Pulmonary artery endothelial cell (primary cell): ENCODE measurements around the gene IFITM5. TPM values are rescaled to one million over a fixed set of nuclear protein-coding genes. Genes with fewer than 3 reads are reported as not detected.
"Not testable (repeated sequence)": the region's sequence is repeated elsewhere in the genome, so short reads cannot be mapped to it uniquely, and the experiment has no call there.

Source experiments
- DNase-seq: peaks from one replicate; pipeline ENCODE4 v3.0.0-alpha.2; 2011; ENCODE audit warnings: low read depth, low spot score
- total RNA-seq: library from RNA; depleted of rRNA; stranded (reverse); fragments of >200 nt; gene quantifications from 2 replicates; pipeline ENCODE4 v1.2.3, GENCODE V29; 2014

IFITM5 gene
- total RNA-seq: not detected in 2 replicates

DNA sequence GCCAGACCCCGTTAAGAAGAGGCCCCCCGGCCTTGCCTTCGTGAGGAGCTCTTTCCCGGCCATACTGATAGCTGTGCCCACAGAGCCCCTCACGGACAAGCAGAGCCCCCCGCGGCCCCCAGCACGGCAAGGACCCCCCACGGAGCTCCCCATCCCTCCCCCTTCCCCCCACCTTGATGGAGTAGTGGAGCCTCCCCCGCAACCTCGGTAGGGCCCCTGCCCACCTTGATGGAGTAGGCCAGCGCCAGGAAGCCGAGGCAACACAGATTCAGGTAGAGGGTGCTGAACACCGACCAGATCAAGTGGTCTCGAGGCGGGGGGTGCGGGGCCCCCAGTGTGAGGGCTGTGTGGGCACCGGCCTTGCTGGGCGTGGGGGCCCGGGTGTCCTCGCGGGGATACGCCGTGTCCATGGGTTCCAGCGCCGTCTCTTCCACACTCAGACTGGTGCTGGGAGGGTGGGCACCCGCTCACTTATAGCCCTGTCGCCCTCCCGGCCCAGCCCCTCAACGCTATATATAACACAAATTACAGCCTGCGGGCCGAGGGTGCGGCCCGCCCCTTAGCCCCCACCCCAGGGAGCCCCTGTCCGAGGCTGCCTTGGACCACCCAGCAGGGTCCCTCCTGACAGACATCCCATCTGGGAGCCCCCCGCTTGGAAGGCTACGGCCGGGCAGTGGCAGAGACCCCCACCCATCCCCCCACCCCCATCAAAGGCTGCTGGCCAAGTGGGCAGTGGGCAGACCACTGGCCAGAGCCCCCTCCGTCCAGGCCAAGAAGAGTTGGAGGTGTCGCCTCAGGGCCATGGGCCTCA is at the start of gene IFITM5:
IFITM5 (minus strand) TSS at position 446 of the 811 bp plus-strand sequence; CDS start at position 410, 36 bp downstream.
- no peak for DNase-seq

DNA sequence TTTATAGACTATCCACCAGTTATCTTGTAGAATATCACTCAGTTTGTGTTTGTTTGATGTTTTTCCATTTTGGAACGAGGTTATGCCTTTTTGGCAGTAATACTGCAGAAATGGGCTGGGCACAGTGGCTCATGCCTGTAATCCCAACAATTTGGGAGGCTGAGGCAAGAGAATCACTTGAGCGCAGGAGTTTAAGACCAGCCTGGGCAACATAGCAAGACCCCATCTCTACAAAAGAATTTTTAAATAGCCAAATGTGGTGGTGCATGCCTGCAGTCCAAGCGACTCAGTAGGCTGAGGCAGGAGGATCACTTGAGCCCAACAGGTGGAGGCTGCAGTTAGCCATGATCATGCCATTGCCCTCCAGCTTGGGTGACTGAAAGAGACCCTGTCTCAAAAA is 47.2 kb upstream of the IFITM5 start:
- DNase-seq: no peak

DNA sequence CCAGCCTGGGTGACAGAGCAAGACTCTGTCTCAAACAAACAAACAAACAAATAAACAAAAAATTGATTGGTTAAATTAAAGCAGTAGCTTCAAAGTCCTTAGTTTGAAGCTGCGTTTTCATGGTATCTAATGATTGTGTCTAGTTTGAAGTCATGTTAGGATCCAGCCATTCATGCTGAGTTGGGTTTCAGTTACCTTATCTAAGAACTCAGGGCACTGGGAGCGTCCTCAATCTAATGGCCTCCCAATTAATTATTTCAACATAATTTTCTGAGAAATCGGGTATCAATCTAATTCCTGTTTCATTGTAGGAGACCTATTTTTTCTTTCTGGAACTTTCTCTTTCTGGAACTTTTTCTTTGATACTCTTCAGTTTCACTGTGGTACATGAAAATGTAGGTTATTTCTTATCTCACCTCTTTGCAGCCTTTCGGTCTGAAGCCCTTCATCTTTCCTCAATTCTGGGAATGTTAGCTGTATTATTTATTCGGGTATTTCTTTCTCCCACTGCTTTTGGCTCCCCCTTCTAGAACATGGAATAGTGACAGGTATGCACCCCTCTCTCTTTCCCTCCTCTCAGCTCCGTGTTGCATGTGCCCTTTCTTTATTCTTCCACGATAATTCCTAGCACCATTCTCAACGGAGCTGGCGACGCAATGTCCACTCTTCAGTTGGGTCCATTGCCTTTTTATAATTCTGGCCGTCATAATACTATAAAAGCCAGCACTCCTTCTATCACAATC is 45.7 kb upstream of the IFITM5 start:
- no peak for DNase-seq

DNA sequence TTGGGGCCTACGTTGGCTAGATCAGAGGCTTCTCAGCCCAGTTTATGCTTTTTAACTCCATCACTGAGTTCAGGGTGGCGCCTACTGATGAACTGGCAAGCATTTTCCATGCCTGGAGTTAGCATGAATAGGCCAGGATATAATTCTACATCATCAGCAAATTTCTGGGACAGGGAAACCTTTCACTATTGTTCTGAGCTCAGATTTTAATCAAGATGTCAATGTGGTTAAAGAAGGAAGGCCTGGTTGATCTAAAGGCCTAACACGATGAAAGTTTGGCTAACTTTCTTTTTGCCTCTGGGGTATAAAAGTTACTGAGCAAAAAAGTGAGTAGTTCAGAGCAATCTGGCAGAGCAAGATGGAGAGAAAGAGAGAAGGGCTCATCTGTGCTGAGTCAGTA is 43.0 kb upstream of the IFITM5 start:
- DNase-seq: no peak

DNA sequence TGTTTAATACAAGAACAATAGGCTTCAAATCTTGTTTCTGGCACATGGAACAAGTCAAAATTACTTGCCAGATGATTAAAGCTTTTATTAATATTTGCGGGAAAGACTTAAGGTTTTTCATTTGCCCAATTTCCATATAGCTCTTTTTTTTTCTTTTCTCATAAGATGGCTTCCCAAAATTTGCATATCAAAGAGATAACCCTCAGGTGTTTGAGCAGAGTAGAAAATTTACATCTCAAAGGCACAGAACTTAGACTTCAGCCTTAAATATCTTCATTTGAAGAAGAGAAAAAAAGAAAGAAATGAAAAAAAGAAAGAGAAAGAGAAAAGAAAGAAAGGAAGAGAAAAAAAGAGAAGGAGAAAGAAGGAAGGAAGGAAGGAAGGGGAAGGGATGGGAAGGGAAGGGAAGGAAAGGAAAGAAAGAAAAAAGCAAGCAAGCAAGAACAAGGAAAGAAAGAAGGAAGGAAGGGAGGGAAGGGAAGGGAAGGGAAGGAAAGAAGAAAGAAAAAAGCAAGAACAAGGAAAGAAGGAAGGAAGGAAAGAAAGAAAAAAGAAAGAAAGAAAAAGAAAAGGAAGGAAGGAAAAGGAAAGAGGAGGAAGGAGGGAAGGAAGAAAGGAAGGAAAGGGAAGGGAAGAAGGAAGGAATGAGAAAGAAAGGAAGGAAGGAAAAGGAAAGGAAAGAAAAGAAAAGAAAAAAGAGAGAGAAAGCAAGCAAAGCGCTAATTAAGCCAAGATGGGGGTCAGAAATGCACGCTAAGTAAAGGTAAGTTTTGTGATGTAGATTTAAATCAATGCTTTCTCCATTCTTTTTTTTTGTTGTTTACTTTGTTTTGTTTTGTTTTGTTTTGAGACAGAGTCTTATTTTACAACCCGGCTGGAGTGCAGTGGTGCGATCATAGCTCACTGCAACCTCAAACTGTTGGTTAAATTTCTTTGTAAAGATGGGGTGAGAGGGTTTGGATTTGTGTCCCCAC is 41.5 kb upstream of the IFITM5 start:
- no peak for DNase-seq

DNA sequence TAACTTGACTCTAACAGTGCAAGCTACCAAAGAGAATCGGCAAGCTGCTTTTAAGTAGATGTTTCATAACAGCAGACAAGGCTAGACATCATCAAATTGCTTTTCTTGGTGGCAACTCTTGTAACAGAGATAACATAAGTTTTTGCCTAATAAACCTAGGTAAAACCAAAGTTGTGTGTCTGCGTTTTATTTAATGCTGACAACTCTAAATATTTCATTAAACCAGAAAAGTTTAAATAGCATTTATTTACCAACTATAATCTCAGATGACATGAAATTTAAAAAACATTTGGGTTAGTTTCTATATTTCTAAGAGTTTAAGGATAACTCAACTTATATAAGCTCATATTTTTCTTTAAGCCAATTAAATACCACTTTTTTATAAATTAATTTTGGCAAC is 40.6 kb upstream of the IFITM5 start:
- no peak for DNase-seq

DNA sequence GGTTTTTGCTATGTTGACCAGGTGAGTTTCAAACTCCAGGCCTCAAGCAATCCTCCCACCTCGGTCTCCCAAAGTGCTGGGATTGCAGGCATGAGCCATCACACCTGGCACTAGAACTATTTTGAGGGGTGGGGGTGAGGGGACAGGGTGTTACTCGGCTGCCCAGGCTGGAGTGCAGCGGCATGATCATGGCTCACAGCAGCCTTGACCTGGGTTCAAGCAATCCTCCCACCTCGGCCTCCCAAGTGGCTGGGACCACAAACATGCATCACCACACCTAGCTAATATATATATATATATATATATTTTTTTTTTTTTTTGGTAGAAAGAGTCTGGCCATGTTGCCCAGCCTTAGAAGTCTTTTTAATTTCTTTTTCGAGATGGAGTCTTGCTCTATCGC is 38.4 kb upstream of the IFITM5 start:
- no peak for DNase-seq

DNA sequence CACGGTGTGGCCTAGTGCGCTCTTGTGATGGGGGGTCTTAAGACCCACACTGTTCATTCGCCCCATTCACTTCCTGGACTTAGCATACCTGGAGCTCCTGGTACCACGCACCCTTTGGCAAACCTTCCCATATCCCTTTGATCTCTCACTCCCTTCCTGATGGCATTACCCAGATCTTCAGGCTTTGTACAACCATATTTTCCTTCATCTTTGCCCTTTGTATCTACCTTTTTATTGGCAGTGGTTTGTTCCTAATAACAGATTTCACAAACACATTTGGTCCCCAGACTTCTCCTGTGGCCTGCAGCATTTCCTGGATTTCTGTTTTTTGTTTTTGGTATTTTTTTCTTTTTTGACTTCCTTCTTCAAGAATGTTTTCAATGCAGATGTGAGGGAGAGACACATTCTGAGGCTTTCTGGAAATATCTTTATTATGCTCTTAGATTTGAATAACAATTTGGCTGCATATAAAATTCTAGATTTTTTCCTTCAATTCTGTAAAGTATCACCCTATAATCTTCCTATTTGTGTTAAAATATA is 37.4 kb upstream of the IFITM5 start:
- no peak for DNase-seq

DNA sequence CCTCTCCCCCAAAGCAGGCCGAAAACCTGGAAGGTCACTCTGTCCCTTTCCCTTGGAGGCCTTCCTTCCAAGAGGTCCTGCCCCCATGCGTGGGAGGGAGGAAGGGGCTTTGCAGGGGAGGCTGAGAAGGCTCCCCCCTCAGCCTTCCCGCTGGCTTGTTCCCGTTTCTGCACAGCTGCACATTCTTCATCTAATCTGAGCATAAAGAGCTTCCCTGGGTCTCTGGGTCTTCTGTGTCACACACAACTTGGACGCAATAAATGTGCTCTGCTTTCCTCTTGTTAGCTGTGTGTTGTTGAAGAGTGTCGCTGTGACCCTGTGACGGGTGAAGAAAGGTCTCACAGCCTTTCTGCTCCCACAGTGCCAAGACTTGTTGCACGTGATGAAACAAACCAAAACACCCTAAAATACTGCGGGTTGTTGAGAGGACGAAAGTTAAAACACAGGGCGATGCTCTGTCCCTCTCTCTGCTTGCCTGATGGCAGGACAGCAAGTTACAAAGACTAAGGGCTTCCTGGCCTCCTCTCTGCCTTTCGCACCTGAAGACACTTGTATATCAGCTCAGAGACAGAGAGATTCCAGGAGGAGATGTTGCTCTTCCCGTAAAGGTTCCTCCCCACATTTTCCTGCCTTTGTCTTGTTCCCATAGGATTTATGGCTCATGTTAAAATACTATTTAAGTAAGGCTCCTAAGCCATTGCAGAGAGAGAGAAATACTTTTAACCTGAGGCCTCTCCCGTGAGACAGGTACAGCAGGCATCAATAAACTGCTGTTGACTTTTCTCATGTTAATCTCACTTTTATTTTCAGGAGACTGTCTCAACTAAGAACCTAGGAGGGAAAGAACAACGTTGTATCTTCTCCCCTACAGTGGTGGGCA is 36.7 kb upstream of the IFITM5 start:
- DNase-seq: no peak

DNA sequence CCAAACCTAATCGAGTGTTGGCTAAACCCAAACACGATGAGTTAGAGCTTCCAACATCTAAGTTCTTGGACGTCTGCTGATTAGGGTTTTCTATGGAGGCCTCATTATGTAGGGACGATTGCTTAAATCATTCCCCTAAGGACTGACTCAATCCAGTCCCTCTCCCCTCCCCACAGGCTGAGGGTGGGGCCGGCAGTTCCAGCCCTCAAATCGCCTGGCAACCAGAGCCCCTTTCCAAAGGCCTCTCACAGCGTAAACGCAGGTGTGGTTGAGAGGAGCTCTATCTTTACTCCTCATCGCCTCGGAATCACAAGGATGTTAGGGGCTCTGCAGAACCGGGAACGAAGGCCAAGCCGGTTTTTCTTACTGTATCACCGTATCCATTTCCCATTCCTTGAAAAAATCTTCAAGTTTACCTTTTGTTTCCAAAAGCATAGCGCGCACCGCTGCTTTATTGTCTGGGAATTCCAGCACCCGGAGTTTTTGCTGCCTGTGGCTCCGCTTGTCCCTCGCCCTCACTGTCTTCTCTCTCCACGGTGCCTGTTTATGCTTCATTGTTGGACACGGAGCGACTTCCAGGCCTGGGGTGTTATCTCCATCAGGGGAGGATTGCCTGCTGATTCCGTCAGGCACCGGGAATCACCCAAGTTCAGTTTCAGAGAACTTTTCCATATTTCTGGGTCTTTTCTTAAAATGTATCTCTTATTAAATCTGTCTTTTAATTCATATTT is 35.1 kb upstream of the IFITM5 start:
- DNase-seq: no peak

DNA sequence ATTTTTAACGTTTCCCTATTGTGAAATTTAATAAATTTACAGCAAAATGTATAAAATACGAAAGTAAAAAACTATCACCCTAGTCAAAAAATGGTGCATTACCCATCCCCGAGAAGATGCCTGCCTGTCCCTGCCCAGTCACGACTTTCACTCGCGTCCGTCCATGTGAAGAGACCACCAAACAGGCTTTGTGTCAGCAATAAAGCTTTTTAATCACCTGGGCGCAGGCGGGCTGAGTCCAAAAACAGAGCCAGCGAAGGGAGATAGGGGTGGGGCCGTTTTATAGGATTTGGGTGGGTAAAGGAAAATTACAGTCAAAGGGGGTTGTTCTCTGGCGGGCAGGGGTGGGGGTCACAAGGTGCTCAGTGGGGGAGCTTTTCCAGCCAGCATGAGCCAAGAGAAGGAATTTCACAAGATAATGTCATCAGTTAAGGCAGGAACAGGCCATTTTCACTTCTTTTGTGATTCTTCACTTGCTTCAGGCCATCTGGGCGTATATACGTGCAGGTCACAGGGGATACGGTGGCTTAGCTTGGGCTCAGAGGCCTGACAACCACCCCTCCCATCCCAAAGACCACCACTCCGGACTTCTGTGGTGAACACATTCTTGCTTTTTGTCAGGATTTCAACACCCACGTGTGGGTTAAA is 34.4 kb upstream of the IFITM5 start:
- DNase-seq: not testable (repeated sequence)

DNA sequence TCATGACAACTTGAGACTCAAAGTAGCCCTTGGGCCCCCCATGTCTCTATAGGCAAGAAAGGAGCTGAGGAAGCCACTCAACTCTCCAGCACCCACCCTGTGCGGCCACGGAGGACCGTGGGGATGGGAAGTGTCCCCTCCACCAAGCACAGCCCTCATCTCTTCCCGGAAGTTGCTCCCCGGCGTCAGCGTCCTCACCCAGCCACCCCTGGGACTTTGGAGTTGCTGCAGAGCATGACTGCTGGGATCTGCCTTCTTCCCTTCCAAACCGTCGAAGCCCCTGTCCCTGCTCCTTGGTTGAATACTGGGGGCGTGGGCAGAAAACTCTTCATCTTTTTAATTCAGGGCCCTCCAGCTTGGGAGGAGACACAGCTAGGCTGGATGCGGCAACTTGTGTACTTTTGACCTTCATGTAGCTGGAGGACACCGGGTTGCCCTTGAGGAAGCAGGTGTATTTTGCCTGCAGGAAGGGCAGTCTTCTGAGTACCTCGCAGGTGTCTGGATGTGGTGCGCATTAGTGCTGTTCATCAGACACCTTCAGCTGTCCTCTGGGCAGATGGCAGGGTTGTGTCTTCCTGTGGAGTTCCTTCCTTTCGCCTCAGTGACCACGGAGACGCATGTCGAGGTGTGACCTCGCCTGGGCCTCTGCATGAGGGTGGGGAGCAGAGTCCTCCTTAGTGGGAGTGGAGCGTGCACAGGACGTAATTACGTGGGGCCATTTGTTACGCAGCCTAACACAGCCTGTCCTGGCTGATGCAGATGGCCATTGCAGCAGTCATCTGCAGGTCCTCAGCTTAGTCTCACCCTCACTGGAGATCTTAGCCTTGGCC is 33.5 kb upstream of the IFITM5 start:
- no peak for DNase-seq

DNA sequence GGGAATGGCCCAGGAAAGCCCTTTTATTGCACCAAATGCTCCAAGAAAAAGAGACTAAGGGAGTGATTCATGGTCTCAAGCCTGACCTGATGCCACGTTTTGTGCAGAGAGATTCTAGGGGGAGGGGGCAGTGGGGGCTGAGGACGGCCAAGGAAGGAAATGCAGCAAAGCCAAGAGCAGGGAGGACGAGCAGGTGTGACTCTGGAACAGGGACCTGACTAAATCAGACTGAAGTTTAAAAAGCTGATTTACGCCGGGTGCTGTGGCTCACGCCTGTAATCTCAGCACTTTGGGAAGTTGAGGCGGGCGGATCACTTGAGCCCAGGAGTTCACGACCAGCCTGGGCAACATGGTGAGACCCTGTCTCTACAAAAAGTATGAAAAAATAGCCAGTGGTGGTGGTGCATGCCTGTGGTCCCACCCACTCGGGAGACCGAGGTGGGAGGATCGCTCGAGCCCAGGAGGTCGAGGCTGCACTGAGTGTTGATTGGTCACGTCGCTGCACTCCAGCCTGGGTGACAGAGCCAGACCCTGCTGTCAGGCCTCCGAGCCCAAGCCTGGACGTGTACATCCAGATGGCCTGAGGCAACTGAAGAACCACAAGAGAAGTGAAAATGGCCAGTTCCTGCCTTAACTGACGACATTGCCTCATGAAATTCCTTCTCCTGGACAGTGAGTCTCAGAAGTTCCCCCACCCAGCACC is 32.2 kb upstream of the IFITM5 start:
- DNase-seq: no peak

DNA sequence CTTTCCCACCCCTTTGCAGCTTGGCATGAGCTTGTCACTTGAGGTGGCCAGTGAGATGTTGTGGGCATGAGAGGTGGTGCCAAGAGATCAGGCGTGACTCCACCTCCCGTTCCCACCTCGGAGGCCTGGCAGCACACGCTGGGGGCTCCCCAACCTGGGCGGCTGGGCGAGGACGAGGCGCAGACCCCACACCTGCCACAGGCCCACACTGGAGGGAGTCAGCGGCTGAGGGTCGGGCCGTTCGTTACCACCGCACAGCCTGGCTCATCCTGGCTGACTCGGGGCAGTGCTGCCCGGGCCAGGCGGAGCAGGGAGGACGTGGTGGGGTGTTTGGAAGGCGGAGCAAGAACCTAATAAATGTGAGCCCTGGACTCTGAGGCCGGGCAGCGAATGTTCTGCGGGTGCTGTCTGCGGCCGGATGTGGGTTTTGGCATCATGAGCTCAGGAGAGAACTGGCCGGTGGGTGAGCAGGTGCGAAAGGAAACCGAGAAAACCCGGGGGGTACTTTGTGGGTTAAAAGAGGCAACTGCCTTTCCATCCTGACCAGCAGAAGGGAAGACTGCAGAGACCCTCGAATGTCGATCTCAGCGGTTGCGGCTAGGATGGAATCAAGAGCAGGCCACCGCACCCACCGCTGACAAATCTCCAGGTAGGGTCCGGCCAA is 31.5 kb upstream of the IFITM5 start:
- DNase-seq: no peak

DNA sequence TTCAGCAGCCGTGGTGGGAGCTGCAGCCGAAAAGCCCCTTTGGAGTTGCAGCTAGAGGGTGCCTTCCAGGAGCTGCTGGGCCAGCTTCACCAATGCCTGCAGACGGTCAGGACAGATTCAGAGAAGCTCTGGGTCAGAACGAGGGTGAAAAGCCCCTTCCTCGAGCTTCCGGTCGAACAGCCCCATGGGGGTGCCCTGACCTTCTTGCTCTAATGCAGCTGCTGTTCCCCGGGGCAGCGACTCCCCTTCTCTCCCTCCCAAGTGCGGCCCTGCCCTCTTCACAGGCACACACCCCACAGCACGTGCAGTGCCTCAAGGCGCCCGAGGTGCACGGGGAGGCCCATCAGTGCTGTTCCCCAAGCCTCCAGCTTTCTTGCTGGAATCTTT is 31.0 kb upstream of the IFITM5 start:
- no peak for DNase-seq

DNA sequence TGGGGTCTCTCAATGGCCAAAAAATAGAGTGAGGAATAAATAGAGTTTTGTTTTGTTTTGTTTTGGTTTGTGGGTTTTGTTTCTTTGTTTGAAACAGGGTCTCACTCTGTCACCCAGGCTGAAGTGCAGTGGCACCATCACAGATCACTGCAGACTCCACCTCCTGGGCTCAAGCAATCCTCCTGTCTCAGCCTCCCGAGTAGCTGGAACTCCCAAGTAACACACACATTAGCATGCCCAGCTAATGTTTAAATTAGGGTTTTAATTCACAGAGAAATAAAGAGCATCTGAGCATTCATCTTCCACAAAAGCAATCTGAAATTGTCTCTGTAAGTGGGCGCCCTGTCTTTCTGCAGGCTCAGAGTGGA is 30.5 kb upstream of the IFITM5 start:
- no peak for DNase-seq

DNA sequence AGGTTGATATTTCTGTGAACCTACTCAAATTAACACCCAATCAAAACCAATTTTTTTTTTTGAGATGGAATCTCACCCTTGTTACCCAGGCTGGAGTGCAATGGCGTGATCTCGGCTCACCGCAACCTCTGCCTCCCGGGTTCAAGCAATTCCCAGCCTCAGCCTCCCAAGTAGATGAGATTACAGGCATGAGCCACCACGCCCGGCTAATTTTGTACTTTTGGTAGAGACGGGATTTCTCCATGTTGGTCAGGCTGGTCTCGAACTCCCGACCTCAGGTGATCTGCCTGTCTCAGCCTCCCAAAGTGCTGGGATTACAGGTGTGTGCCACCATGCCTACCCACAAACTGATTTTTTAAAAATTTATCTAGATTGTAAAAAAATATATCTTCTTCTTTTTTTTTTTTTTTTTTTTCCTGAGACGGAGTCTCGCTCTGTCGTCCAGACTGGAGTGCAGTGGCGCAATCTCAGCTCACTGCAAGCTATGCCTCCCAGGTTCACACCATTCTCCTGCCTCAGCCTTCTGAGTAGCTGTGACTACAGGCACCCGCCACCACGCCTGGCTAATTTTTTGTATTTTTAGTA is 29.3 kb upstream of the IFITM5 start:
- not testable (repeated sequence) for DNase-seq
